ENCODE data around the gene TAS2R60. TPM values are rescaled to one million over a fixed set of nuclear protein-coding genes. Genes with fewer than 3 reads are reported as not detected.

Gene TAS2R60
- total RNA-seq (1 to 10 TPM in 4 of 5 experiments, not detected in 1; 1.4 to 2.5 (median 1.8) TPM), polyA plus RNA-seq (under 1 TPM in 1 of 2 donors, not detected in 1; 0.33 TPM), total RNA-seq (0.54 reads per million)

GRCh38 chr7:143443153-143443552 lies at the start of gene TAS2R60:
Gene TAS2R60 (plus strand): TSS chr7:143443453. CDS start chr7:143443453, 0 bp downstream.
- ATAC-seq: no peak
- intact Hi-C loops (cut with micrococcal nuclease): no loop called here
- H3K36me3 Mint-ChIP-seq: peaks cover 0 to 34% (median 24%) of the 10 kb centered on the region in 5 donors
- no peaks in the 10 kb centered on the region for H3K9me3 ChIP-seq (ENCODE audit: control insufficient read depth in 2 of 3, low read length in 3 of 3)
- DNase-seq: no peak
- ChIA-PET POLR2A (no interaction called here), CTCF (no interaction called here)
- peak within 1 kb of the TSS in 1 of 9 donors; percentile 63 for H3K27ac Mint-ChIP-seq
- H3K27me3 Mint-ChIP-seq: peaks cover 0 to 5% (median 0%) of the 10 kb centered on the region in 5 donors
- no peak within 1 kb of the TSS for H3K4me3 ChIP-seq (ENCODE audit: low read length)
- H3K9me3 Mint-ChIP-seq: peaks cover 0 to 2% (median 0%) of the 10 kb centered on the region in 11 donors
- no peaks in the 10 kb centered on the region for H3K27me3 ChIP-seq (ENCODE audit: control insufficient read depth in 2 of 2, insufficient read depth in 2 of 2, low read length in 2 of 2)
- H3K4me3 Mint-ChIP-seq: no peak within 1 kb of the TSS
- no peak within 1 kb of the TSS for H3K27ac ChIP-seq (ENCODE audit: low read depth, low read length)
- H3K4me1 ChIP-seq (ENCODE audit: control insufficient read depth in 2 of 2, insufficient read depth in 2 of 2, low read length in 2 of 2): no peaks in the 10 kb centered on the region
- peaks cover 0 to 5% (median 0%) of the 10 kb centered on the region in 3 experiments for H3K36me3 ChIP-seq (ENCODE audit: control insufficient read depth in 2 of 3, insufficient read depth in 3 of 3, low read length in 3 of 3)
- peaks cover 4 to 30% (median 16%) of the 10 kb centered on the region in 7 donors for H3K4me1 Mint-ChIP-seq

DNA sequence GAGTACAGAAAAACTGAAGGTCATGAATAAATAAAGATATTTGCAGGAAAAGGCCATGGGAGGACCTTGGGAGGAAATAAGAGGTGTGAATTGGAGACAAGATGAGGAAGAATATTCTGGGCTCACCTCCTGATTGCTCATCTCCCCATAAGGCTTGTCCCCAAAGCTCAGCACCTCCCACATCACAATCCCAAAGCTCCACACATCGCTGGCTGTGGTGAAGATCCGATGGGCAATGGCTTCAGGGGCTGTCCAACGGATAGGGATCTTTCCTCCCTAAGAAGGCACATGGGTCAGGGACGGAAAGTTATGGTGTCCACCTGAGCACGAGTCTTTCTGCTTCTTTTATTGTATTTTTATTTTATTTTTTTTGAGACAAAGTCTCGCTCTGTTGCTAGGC lies 49.2 kb upstream of the TAS2R60 start:
- ChIA-PET CTCF (interaction anchor here (0.8 to 1.3 kb wide), 3 partner anchors 8 to 19 kb away, joined by 3 read pairs; no protein-coding TSS in a partner anchor), POLR2A (interaction anchor here (0.9 to 3.4 kb wide), 3 partner anchors 10 to 12 kb away, joined by 3 to 19 read pairs (median 6); no protein-coding TSS in a partner anchor)
- peak overlapping the region in 6 of 9 donors; percentile 38 to 91 (median 78) for H3K27ac Mint-ChIP-seq
- no peaks in the 10 kb centered on the region for H3K9me3 Mint-ChIP-seq
- Histone ChIP-seq H3K4me3 (ENCODE audit: low read length) (no peak overlapping the region), H3K27ac (ENCODE audit: low read depth, low read length) (no peak overlapping the region), H3K9me3 (ENCODE audit: control insufficient read depth in 2 of 3, low read length in 3 of 3) (no peaks in the 10 kb centered on the region), H3K27me3 (ENCODE audit: control insufficient read depth in 2 of 2, insufficient read depth in 2 of 2, low read length in 2 of 2) (no peaks in the 10 kb centered on the region), H3K4me1 (ENCODE audit: control insufficient read depth in 2 of 2, insufficient read depth in 2 of 2, low read length in 2 of 2) (no peaks in the 10 kb centered on the region), H3K36me3 (ENCODE audit: control insufficient read depth in 2 of 3, insufficient read depth in 3 of 3, low read length in 3 of 3) (peaks cover 0 to 98% (median 20%) of the 10 kb centered on the region in 3 experiments)
- H3K4me1 Mint-ChIP-seq: peaks cover 7 to 26% (median 17%) of the 10 kb centered on the region in 7 donors
- peaks cover 9 to 40% (median 12%) of the 10 kb centered on the region in 5 donors for H3K36me3 Mint-ChIP-seq
- ATAC-seq: no peak
- no peak for DNase-seq
- no peaks in the 10 kb centered on the region for H3K27me3 Mint-ChIP-seq
- intact Hi-C loops (cut with micrococcal nuclease): no loop called here
- no peak overlapping the region for H3K4me3 Mint-ChIP-seq

GRCh38 chr7:143394777-143395176 lies 48.5 kb upstream of the TAS2R60 start:
- ChIA-PET CTCF (interaction anchor here (1.3 kb wide), 1 partner anchor 10 kb away, joined by 3 read pairs; no protein-coding TSS in a partner anchor), POLR2A (interaction anchor here (1.2 to 3.4 kb wide), 3 partner anchors 11 to 15 kb away, joined by 3 to 19 read pairs (median 5); no protein-coding TSS in a partner anchor)
- no peak for DNase-seq
- no peaks in the 10 kb centered on the region for H3K27me3 ChIP-seq (ENCODE audit: control insufficient read depth in 2 of 2, insufficient read depth in 2 of 2, low read length in 2 of 2)
- H3K4me1 ChIP-seq (ENCODE audit: control insufficient read depth in 2 of 2, insufficient read depth in 2 of 2, low read length in 2 of 2): no peaks in the 10 kb centered on the region
- ATAC-seq: no peak
- Mint-ChIP-seq H3K27ac (peak overlapping the region in 8 of 9 donors; percentile 46 to 94 (median 82)), H3K9me3 (no peaks in the 10 kb centered on the region), H3K4me3 (no peak overlapping the region), H3K36me3 (peaks cover 7 to 35% (median 10%) of the 10 kb centered on the region in 5 donors), H3K4me1 (peaks cover 7 to 21% (median 10%) of the 10 kb centered on the region in 7 donors), H3K27me3 (no peaks in the 10 kb centered on the region)
- H3K27ac ChIP-seq (ENCODE audit: low read depth, low read length): no peak overlapping the region
- H3K9me3 ChIP-seq (ENCODE audit: control insufficient read depth in 2 of 3, low read length in 3 of 3): no peaks in the 10 kb centered on the region
- intact Hi-C loops (cut with micrococcal nuclease): no loop called here
- H3K36me3 ChIP-seq (ENCODE audit: control insufficient read depth in 2 of 3, insufficient read depth in 3 of 3, low read length in 3 of 3): peaks cover 0 to 98% (median 20%) of the 10 kb centered on the region in 3 experiments
- H3K4me3 ChIP-seq (ENCODE audit: low read length): no peak overlapping the region

GRCh38 chr7:143395187-143396149 lies 47.8 kb upstream of the TAS2R60 start:
- ChIA-PET CTCF (interaction anchor here (0.7 to 2.1 kb wide), 3 partner anchors 11 to 120 kb away, joined by 3 to 14 read pairs (median 5); partner anchors contain the start of gene EPHA1), POLR2A (interaction anchor here (1.2 to 3.4 kb wide), 6 partner anchors 10 to 16 kb away, joined by 3 to 19 read pairs (median 4); no protein-coding TSS in a partner anchor)
- H3K36me3 ChIP-seq (ENCODE audit: control insufficient read depth in 2 of 3, insufficient read depth in 3 of 3, low read length in 3 of 3): peaks cover 0 to 98% (median 20%) of the 10 kb centered on the region in 3 experiments
- H3K4me3 Mint-ChIP-seq: no peak overlapping the region
- H3K27me3 ChIP-seq (ENCODE audit: control insufficient read depth in 2 of 2, insufficient read depth in 2 of 2, low read length in 2 of 2): no peaks in the 10 kb centered on the region
- peaks cover 3 to 30% (median 10%) of the 10 kb centered on the region in 5 donors for H3K36me3 Mint-ChIP-seq
- no peaks in the 10 kb centered on the region for H3K4me1 ChIP-seq (ENCODE audit: control insufficient read depth in 2 of 2, insufficient read depth in 2 of 2, low read length in 2 of 2)
- no peaks in the 10 kb centered on the region for H3K27me3 Mint-ChIP-seq
- H3K4me1 Mint-ChIP-seq: peaks cover 7 to 17% (median 10%) of the 10 kb centered on the region in 7 donors
- DNase-seq: no peak
- H3K27ac ChIP-seq (ENCODE audit: low read depth, low read length): no peak overlapping the region
- H3K9me3 ChIP-seq (ENCODE audit: control insufficient read depth in 2 of 3, low read length in 3 of 3): no peaks in the 10 kb centered on the region
- peak overlapping the region in 8 of 9 donors; percentile 46 to 94 (median 82) for H3K27ac Mint-ChIP-seq
- intact Hi-C loops (cut with micrococcal nuclease): no loop called here
- ATAC-seq: peak; percentile 58
- no peak overlapping the region for H3K4me3 ChIP-seq (ENCODE audit: low read length)
- no peaks in the 10 kb centered on the region for H3K9me3 Mint-ChIP-seq

DNA sequence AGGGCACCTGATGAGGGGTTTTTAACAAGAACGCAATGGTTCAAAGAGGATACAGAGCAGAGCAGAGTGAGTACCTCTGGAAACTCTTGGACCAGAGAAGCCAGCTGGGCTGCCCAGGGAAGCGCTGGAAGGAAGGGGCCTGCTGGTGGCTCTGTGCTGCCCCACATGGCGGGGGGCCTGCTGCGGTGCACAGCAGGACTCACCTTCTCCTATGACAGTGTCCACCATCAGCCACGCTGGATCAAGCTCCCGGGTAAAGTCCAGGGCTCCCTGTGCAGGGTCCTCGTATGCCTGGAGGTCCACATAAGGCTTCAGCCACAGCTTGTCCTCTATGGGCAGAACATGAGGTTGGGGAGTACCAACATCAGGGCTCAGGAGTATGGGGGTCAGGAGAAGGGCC lies 47.1 kb upstream of the TAS2R60 start:
- DNase-seq: no peak
- ChIA-PET POLR2A (interaction anchor here (1.2 to 2.0 kb wide), 4 partner anchors 9 to 14 kb away, joined by 4 to 8 read pairs (median 4); no protein-coding TSS in a partner anchor), CTCF (interaction anchor here (0.7 to 2.1 kb wide), 3 partner anchors 11 to 120 kb away, joined by 3 to 14 read pairs (median 5); partner anchors contain the start of gene EPHA1)
- H3K9me3 Mint-ChIP-seq: no peaks in the 10 kb centered on the region
- Histone ChIP-seq H3K36me3 (ENCODE audit: control insufficient read depth in 2 of 3, insufficient read depth in 3 of 3, low read length in 3 of 3) (peaks cover 0 to 98% (median 20%) of the 10 kb centered on the region in 3 experiments), H3K27me3 (ENCODE audit: control insufficient read depth in 2 of 2, insufficient read depth in 2 of 2, low read length in 2 of 2) (no peaks in the 10 kb centered on the region), H3K9me3 (ENCODE audit: control insufficient read depth in 2 of 3, low read length in 3 of 3) (no peaks in the 10 kb centered on the region), H3K4me3 (ENCODE audit: low read length) (no peak overlapping the region), H3K27ac (ENCODE audit: low read depth, low read length) (no peak overlapping the region), H3K4me1 (ENCODE audit: control insufficient read depth in 2 of 2, insufficient read depth in 2 of 2, low read length in 2 of 2) (no peaks in the 10 kb centered on the region)
- no peak for ATAC-seq
- H3K4me3 Mint-ChIP-seq: peak overlapping the region in 1 of 10 donors; percentile 7
- H3K4me1 Mint-ChIP-seq: peaks cover 7 to 24% (median 13%) of the 10 kb centered on the region in 7 donors
- intact Hi-C loops (cut with micrococcal nuclease): no loop called here
- H3K27ac Mint-ChIP-seq: peak overlapping the region in 4 of 9 donors; percentile 15 to 78 (median 24)
- peaks cover 0 to 2% (median 0%) of the 10 kb centered on the region in 5 donors for H3K27me3 Mint-ChIP-seq
- H3K36me3 Mint-ChIP-seq: peaks cover 3 to 36% (median 11%) of the 10 kb centered on the region in 5 donors

Data from naive thymus-derived CD4-positive, alpha-beta T cell (primary cell).